HEK293T (cell line): ENCODE results near the gene UBE2E3.

Source experiments
- ARNT ChIP-seq: fragments of 450-650 bp; IDR thresholded peaks from 2 replicates; pipeline ENCODE4 v1.6.1; 2017; ENCODE audit warnings: mild to moderate bottlenecking
- BHLHE40 ChIP-seq: fragments of 450-650 bp; IDR thresholded peaks from 2 replicates; pipeline ENCODE4 v1.6.1; 2016; ENCODE audit warnings: mild to moderate bottlenecking, moderate library complexity, borderline replicate concordance
- ELF4 ChIP-seq: fragments of 450-650 bp; IDR thresholded peaks from 2 replicates; pipeline ENCODE4 v1.6.1; 2017; ENCODE audit warnings: antibody characterized with exemption
- FOXA1 ChIP-seq: fragments of 450-650 bp; IDR thresholded peaks from 2 replicates; pipeline ENCODE4 v1.6.1; 2016; ENCODE audit warnings: mild to moderate bottlenecking
- FOXK2 ChIP-seq: fragments of 450-650 bp; IDR thresholded peaks from 2 replicates; pipeline ENCODE4 v1.6.1; 2016; ENCODE audit warnings: mild to moderate bottlenecking
- FOXM1 ChIP-seq: fragments of 450-650 bp; IDR thresholded peaks from 2 replicates; pipeline ENCODE4 v1.6.1; 2017; ENCODE audit warnings: mild to moderate bottlenecking, borderline replicate concordance
- L3MBTL2 ChIP-seq: fragments of 450-650 bp; conservative IDR thresholded peaks from 2 replicates; pipeline ENCODE4 v1.6.1; 2016; ENCODE audit warnings: mild to moderate bottlenecking
- SP1 ChIP-seq: fragments of 450-650 bp; IDR thresholded peaks from 2 replicates; pipeline ENCODE4 v1.6.1; 2017
- SUZ12 ChIP-seq: fragments of 450-650 bp; IDR thresholded peaks from 2 replicates; pipeline ENCODE4 v1.6.1; 2016; ENCODE audit warnings: mild to moderate bottlenecking
- TARDBP ChIP-seq: fragments of 450-650 bp; IDR thresholded peaks from 2 replicates; pipeline ENCODE4 v1.6.1; 2016
- ZNF384 ChIP-seq: fragments of 450-650 bp; IDR thresholded peaks from 2 replicates; pipeline ENCODE4 v1.6.1; 2016
- TF ChIP-seq, protein P1 (sequence below): fragments of 450-650 bp; IDR thresholded peaks from 2 replicates; pipeline ENCODE4 v1.6.1; 2016

DNA sequence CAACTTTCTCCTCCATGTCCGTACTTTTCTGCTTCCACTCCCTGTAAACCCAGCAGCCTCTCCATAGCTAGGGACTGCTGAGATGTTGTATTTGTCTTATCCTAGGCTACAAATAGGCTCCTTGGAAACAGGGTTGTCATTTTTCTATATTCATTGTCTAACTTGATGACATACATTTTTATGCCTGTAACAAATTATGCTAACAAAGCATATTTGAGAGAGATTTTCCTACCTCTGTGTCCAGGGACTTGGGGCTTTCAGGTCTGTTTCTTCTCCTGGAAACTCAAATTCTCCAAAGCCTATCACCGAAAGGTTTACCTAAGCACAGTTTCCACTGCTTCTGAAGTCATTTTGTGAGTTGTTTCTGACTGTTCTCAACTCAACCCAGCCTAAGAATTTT, 102.7 kb downstream of the UBE2E3 start:
- TF ChIP-seq BHLHE40: no peak
- TF ChIP-seq SUZ12: no peak
- no peak for TF ChIP-seq SP1
- TF ChIP-seq FOXA1: no peak
- no peak for TF ChIP-seq FOXK2
- no peak for TF ChIP-seq ARNT
- no peak for TF ChIP-seq ELF4
- TF ChIP-seq TARDBP: no peak
- no peak for TF ChIP-seq L3MBTL2
- TF ChIP-seq, protein P1, sequence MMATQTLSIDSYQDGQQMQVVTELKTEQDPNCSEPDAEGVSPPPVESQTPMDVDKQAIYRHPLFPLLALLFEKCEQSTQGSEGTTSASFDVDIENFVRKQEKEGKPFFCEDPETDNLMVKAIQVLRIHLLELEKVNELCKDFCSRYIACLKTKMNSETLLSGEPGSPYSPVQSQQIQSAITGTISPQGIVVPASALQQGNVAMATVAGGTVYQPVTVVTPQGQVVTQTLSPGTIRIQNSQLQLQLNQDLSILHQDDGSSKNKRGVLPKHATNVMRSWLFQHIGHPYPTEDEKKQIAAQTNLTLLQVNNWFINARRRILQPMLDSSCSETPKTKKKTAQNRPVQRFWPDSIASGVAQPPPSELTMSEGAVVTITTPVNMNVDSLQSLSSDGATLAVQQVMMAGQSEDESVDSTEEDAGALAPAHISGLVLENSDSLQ: no peak
- TF ChIP-seq ZNF384: no peak
- no peak for TF ChIP-seq FOXM1
